GM19240 (cell line): ENCODE measurements around the gene GMPS.
A peak's percentile ranks its signal among the peaks of the same experiment; 100 is the strongest.
"Not testable (repeated sequence)": the region's sequence is repeated elsewhere in the genome, so short reads cannot be mapped to it uniquely, and the experiment has no call there.

Experiments used
- DNase-seq: peaks from one replicate; pipeline ENCODE4 v3.0.0; 2011; ENCODE audit warnings: low spot score; ENCODE audit not compliant: insufficient read length

GMPS gene

DNA sequence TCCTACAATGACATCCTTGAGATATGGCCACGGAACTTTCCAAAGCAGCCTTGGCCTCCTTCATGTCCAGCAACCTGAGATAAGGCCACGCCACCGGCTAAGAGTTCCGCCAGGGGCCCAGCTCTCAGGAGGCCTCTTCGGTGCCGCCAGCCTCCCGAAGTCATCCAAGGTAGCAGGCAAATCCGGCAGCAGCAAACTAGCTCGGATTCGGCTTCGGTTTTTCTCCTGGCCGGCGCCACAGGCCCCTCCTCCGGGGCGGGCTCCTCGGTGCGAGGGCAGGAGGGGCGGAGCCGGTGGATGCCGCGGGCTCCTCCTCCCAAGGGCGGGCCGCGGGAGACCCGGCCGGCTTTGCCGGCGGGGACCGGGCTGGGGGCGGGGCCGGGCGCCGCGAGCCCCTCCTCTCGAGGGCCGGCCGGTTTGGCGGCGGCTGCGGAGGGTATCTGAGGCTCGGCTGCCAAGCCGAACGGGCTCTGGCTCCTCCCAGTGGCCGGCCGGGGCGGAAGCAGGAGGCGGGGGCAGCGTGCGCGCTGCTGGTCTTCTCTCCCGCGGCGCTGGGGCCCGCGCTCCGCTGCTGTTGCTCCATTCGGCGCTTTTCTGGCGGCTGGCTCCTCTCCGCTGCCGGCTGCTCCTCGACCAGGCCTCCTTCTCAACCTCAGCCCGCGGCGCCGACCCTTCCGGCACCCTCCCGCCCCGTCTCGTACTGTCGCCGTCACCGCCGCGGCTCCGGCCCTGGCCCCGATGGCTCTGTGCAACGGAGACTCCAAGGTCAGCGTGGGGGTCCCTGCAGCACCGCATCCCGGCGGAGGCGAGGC is at the start of gene GMPS:
Gene GMPS (plus strand): TSS at position 518 of the 812 bp plus-strand sequence. CDS start 221 bp downstream, at position 739.
- peak; percentile 84 for DNase-seq

DNA sequence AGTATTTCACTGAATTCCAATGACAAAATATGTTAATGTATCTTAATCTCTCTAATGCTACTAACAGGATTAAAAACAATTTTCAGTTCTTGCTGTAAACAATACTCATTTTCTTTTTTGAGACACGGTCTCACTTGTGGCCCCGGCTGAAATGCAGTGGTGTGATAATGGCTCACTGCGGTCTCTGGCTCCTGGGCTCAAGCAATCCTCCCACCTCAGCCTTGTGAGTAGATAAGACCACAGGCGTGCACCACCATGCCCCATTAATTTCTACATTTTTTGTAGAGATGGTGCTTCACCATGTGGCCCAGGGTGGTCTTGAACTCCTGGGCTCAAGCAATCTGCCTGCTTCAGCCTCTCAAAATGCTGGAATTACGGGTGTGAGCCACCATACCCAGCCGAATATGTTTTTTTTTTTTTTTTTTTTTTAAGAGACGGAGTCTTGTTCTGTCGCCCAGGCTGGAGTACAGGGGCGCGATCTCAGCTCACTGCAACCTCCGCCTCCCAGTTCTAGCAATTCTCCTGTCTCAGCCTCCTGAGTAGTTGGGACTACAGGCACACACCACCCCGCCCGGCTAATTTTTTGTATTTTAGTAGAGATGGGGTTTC is 41.9 kb upstream of the GMPS start:
- DNase-seq: not testable (repeated sequence)

DNA sequence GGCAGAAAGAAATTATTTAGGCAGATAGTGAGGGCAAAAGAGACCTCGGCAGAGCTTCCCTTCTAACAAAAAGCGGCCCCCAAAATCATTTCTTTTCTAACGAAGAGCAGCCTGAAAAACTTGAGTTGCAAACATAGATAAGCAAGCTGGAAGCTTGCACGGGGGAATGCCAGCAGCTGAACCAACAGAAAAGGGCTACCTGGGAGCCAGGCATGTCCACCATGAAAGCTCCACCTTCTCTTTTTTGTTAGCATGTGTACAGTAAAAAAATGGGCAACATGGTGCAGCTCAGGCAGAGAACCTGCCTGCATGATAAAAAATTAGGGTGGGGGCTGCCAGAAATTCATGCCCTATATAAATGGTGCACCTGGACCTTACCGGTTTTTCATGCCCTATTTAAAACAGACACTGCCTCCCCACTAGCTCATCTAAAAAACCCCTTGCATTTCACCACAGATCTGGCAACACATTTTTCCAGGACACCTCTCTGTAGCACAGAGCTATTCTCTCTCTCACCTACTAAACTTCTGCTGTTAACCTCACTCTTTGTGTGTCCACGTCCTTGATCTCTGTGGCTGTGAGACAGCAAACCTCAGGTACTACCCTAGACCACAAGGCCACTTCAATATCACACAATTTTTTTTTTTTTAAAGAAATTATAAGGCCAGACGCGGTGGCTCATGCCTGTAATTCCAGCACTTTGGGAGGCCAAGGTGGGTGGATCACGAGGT is 34.9 kb upstream of the GMPS start:
- no peak for DNase-seq

DNA sequence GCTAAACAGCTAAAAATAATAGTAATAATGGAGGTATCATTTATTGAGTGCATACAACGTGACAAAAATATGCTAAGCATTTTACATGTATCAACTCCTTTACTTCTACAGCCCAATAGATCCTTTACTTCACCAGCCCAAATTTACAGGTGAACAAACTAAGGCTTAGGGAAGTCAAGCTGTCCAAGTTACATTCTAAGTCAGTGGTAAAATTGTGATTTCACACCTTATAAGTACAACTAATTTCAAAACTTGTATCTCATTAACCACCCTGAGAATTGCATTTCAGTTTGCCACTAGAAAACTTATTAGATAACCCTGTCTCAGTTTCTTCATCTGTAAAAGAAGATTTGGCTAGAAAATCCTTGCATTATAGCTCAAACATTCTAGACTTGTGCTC is 26.9 kb upstream of the GMPS start:
- DNase-seq: no peak

DNA sequence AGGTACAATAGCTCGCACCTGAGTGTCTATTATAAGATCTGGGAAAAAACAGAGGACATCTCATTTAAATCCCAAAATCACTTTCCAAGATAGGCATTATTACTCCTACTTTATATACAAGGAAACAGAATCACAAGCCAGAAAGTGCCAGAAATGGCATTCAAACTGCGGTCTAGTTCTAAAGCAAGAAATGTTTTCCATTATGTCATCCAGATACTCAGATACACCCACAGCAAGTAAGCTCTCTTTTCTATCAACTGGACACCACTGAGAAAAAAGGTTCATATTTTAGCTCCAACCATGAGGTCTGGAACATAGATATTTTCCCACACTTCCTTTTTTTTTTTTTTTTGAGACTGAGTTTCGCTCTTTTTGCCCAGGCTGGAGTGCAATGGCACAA is 24.3 kb upstream of the GMPS start:
- DNase-seq: no peak

DNA sequence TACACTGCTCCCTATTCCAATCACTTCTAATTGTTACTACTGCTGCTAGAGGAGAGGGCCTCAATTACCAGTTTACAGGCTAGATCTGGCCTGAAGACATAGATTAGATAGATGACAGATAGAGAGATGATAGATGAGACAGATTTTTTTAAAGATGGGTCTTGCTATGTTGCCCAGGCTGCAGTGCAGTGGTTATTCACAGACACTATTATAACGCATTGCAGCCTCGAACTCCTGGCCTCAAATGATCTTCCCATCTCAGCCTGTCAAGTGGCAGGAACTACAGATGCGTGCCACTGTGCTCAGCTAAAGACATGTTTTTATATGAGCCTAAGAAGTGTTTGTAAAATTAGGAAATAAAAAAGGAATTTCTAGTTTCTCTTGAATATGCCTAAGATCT is 22.5 kb upstream of the GMPS start:
- DNase-seq: no peak

DNA sequence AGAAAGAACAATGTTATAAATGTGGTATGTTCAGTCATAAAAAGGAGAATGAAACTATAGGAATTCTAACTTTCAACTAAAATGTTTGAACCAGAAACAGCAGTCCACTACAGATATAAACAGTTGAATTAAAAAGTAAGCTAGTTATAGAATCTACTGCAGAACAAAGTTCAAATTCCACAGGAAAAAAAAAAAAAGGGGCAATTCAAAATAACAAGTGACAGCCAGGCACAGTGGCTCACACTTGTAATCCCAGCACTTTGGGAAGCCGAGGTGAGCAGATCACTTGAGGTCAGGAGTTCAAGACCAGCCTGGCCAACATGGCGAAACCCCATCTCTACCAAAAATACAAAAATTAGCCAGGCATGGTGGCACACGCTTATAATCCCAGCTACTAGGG is 21.0 kb upstream of the GMPS start:
- not testable (repeated sequence) for DNase-seq

DNA sequence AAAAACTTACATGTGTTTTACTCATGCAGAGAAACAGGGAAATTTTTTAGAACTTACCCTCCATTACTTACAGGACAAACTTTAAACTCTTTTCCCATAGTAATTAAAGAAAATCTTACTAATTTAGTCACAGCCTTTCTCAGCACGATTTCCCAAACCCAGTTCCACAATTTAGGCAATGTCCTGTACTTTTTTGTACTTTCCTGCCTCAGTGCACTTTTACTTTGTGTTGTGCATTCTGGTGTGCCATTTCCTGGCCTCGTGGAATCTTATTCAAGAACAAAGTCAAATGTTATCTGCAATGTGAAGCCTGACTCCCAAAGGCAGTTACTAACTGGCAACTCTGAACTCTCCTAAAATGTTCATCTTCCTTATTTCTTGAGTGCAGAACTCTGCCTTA is 18.1 kb upstream of the GMPS start:
- DNase-seq: no peak

DNA sequence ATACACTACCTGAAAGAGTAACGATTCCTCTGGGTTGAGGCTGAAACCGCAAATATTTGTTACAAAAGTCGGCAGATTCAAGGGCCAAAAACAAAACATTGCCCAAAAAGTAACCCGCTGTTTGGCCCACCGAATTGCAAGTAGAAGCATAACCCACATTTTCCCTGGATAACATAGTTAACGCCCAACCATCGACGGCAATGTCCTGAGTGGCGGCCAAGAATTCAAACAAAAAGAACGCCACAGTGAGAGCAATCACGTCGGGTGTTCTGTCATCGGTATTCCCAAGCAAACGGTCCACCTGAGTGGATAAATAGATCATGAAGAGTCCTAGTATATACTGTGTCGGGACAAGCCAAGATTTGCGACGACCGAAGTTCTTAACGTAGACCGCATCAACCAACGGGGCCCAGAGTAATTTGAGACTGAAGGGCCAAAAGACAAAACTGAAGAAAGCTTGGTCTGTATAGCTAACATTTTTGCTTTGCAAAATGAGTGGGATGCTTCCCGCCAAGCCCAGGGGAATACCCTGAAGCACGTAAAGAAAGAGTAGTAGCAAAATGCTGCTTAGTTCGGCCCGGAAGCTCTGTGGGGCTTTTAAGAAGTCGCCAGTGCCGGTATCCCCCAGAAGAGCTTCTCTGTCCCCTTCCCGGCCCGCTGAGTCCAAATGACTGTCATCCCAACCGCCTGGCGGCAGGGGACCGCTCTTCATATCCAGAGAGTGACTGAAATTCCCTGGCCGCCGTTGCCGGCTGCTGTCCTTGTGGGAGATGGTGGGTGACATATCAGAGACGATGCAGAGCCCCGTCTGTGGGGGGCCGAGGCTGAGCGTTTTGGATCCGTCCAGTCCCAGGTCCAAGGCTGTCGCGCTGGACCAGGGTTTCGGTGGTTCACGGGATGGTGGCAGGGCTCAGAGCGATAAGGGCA is 17.0 kb upstream of the GMPS start:
- DNase-seq: no peak

DNA sequence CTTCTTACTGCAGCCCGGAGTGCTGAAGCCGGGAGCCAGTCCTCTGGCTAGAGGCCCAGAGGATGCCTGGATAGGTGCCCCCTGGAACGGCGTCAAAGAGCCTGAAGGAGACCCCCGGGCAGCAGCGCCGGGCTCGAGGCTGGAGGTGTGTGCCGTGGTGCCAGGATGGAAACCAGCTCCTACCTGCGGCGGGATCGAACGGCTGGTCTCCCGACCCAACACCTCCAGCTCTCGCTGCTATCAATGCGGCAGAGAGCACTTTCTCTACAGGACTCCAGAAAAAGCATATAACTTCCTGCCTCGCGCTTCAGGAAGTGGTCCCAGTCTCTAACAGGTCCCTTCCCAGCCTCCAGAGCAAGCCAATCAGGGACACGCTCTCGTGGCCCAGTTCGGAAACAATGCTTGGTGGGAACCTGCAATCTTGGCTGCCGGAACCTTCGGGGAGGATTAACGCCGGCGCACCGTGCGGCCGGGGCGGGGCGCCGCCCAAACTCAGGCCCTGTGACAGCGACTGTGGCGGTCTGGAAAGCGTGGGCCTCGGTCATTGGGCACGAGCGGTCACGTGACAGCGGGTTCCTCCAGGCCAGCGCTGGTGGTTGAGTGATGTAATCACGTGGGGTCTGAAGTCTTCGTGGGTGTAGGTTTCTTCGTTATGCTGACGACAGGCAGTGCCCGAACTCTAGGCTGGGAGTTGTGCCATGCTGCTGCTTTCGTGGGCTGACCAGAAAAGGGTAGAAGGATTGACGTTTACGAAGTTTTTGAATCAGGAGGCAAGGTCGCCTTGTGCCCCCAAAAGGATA is 16.1 kb upstream of the GMPS start, which contains the start of gene SLC33A1:
Gene SLC33A1 (minus strand): TSS at position 287 of the 800 bp plus-strand sequence. CDS start 430 bp downstream, outside the sequence.
- DNase-seq: peak; percentile 93

DNA sequence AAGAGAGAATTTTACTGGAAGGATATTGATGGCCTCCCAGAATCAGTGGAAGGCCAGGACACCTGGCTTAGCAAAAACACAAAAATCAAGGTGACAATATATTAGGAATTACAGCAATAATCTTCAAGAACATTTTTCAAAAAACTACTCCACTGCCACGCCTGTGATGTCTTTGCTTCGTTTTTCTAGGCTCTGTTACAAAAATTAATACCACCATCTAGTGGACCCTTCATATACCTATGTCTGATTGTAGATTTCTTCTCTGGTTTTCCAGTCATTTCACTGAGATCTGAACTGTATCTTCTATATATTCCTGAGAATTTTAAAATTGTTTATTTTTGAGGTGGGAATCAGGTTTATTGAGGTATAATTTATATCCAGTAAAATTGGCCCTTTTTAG is 10.6 kb upstream of the GMPS start:
- no peak for DNase-seq

DNA sequence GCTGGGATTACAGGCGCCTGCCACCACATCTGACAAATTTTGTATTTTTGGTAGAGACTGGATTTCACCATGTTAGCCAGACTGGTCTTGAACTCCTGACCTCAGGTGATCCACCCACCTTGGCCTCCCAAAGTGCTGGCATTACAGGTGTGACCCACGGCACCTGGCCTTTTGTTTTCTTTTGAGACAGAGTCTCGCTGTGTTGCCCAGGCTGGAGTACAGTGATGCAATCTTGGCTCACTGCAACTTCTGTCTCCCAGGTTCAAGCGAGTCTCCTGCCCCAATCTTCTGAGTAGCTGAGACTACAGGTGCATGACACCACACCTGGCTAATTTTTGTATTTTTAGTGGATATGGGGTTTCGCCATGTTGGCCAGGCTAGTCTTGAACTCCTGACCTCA is 10.0 kb upstream of the GMPS start:
- not testable (repeated sequence) for DNase-seq

DNA sequence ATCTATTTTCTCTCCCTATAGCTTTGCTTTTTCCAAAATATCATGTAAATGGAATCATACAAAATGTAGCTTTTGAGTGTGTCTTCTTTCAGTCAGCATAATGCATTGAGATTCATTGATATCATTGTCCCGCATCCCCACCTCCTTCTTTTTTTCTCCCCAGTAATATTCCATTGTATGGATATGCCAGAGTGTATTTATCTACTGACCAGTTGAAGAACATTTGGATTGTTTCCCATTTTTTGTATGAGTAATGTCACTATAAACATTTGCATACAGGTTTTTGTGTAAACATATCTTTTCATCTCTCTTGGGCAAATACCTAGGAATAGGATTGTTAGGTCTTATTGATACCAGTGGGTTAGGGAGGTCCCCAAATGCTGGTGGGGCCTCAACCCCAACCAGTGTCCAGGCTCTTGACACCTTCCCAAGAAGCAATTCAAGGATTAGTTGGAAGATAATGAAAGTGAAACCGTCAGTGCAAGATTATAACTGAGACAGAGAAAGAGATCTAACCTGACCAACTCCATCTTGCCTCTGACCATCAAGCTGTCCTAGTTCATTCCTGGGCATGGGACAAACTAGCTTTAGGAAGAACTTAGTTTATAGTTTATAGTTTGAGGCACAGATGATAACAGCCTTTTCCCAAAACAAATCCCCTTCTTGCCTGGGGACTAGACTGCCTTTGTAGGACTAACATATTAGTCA is 8.8 kb upstream of the GMPS start:
- DNase-seq: no peak

DNA sequence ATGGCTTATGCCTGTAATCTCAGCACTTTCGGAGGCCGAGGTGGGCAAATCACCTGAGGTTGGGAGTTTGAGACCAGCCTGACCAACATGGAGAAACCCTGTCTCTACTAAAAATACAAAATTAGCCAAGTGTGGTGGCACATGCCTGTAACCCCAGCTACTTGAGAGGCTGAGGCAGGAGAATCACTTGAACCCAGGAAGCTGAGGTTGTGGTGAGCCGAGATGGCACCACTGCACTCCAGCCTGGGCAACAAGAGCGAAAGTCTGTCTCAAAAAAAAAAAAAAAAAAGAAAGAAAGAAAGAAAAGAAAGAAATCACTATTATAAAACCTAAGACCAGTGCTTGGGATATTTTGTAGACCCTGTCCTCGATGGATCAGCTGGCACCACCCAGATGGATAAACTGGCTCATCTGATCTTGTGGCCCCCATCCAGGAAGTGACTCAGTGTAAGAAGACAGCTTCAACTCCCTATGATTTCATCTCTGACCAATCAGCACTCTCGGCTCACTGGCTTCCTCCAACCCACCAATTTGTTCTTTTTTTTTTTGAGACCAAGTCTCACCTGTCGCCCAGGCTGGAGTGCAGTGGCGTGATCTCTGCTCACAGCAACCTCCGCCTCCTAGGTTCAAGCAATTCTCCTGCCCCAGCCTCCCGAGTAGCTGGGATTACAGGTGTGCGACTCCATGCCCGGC is 8.0 kb upstream of the GMPS start:
- not testable (repeated sequence) for DNase-seq

DNA sequence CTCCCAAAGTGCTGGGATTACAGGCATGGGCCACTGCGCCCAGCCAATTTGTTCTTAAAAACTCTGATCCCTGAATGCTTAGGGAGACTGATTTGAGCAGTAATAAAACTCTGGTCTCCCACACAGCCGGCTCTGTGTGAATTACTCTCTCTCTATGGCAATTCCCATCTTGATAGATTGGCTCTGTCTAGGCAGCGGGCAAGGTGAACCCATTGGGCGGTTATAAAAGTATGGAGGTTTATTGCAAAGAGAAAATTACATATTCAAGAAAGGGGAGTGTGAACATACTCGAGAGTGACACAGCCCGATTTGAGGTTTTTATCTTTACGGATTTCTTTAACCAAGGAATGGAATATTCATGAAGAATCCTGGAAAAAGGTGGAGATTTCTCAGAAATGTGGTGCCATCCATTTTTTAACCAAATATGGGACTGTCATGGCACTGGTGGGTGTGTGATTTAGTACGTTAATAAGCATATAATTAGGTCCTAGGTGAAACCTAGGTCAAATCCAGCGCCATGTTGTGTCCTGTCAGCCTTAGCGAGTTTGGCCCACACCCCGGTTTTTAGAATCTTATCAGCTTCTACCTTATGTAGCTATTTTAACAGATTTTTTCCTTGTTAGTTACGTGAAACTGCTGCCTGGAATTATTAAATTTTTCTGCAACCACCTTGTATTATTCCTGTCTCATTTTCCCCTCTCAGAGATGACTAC is 7.2 kb upstream of the GMPS start:
- DNase-seq: no peak

DNA sequence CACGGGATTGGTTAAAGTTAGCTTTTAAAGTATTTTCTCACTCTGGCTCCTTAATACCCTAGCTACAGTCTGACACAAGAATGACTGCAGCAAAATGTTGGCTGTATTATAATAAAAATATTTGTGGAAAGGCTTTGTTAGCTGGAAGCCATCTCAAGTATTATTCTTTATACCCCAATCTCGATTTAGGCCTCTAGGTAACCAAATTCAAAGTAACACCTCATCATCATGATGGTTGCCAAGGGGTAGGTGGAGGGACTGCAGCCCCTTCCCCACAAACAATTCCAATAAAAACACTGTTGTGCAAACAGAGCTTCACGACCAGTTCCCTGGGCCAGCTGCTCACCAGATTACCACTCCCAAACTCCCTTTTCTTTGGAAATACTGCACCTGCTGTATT is 759 bp upstream of the GMPS start:
- no peak for DNase-seq

DNA sequence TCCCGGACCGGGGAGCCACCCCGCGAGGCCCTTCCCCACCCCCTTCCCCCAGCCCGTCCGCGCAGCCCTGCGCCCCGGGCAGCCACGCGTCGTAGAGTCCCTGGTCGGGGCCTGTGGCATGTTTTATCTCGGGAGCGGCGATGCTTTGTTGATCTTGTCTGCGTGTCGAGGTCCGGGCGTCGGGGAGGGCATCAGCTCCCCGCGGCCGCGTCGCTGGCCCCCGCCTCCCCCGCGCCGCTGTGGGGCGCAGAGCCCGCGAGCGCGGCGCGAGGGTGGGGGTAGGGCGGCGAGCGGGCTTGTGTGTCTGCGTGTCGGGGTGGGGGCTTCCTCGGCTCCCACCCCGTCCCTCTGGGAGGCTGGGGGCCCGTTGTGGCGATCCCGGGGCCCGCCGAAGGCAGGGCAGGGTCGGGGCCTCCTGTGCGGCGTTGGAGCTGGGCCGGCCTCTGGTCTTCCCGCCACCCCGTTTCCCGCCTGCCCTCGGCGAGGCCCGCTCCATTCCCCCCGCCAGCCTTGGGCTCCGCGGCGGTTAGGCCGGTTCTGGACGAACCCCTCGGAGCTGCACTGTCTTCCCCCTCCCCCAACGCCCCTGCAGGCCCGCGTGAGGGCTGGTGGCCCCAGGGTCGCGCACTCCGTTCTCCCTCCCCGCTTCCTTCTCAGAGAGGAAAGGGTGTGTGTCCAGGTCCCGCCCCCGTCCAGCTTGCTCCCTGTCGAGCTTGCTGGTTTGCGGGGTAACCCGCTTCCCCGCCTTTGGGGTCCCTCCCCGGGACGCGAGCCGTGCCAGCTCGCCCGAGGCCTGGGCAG is 695 bp downstream of the GMPS start:
- no peak for DNase-seq

DNA sequence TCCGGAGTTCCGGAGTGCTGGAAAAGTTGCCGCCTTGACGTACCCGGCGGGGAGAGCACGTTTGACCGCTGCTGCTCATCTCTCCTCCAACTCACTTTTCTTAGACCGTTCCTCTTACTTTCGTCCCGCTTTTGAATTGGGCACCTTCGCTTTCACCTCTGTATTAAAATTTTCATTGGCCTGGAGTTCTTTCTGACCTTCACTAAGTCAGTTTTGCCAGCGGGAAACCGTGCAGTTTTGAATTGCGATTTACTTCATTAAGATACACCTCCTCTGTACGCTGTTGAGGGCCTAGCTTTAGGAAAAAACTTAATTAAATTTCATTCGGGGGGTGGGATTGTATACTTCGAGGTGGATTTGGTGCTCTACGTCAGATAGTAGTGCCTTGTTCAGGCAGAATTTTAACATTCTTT is 1.3 kb downstream of the GMPS start:
- DNase-seq: no peak
